IPS-20b (cell line): ENCODE data around the gene POLR3GL.

Experiments
- H3K27ac ChIP-seq: one replicate; pipeline ENCODE4 v1.5.1; 2013; ENCODE audit warnings: low read length
- H3K27me3 ChIP-seq: 2 replicates; pipeline ENCODE4 v1.6.1; 2013; ENCODE audit warnings: mild to moderate bottlenecking, low read length, inconsistent platforms; ENCODE audit not compliant: insufficient read depth
- H3K36me3 ChIP-seq: 2 replicates; pipeline ENCODE4 v1.6.1; 2013; ENCODE audit warnings: low read depth, mild to moderate bottlenecking, inconsistent platforms, low read length, moderate library complexity; ENCODE audit not compliant: insufficient read depth
- H3K4me1 ChIP-seq: 2 replicates; pipeline ENCODE4 v1.6.1; 2013; ENCODE audit warnings: mild to moderate bottlenecking, control low read depth, inconsistent platforms, low read length, moderate library complexity; ENCODE audit not compliant: insufficient read depth
- H3K4me3 ChIP-seq: 2 replicates; pipeline ENCODE4 v1.5.1; 2013; ENCODE audit warnings: mild to moderate bottlenecking, low read length, inconsistent platforms
- H3K9ac ChIP-seq: 2 replicates; pipeline ENCODE4 v1.6.1; 2013; ENCODE audit warnings: low read depth, mild to moderate bottlenecking, inconsistent platforms, low read length, moderate library complexity
- H3K9me3 ChIP-seq: 2 replicates; pipeline ENCODE4 v1.6.1; 2013; ENCODE audit warnings: mild to moderate bottlenecking, low read depth, low read length, inconsistent platforms; ENCODE audit not compliant: insufficient read depth

POLR3GL gene

GRCh38 chr1:145996433-145997015 lies 32.0 kb downstream of the POLR3GL start, which contains the start of gene TXNIP:
Gene TXNIP (minus strand): TSS chr1:145996579. CDS start chr1:145996266, 313 bp downstream.
- no peaks in the 10 kb centered on the region for H3K9me3 ChIP-seq
- peaks cover 29% of the 10 kb centered on the region for H3K36me3 ChIP-seq
- peaks cover 11% of the 10 kb centered on the region for H3K27me3 ChIP-seq
- peak within 1 kb of the TSS; percentile 95 for H3K9ac ChIP-seq
- H3K4me3 ChIP-seq, result peak within 1 kb of the TSS; percentile 98
- peaks cover 8% of the 10 kb centered on the region; the same call in 1 of the 2 replicates for H3K4me1 ChIP-seq
- no peak within 1 kb of the TSS for H3K27ac ChIP-seq

- peaks cover 29% of the 10 kb centered on the region for H3K36me3 ChIP-seq
- H3K27ac ChIP-seq, result no peak overlapping the region
- peak overlapping the region; percentile 98 for H3K4me3 ChIP-seq
- peaks cover 8% of the 10 kb centered on the region; the same call in 1 of the 2 replicates for H3K4me1 ChIP-seq
- H3K9me3 ChIP-seq, result no peaks in the 10 kb centered on the region
- peak overlapping the region; percentile 95; the same call in 1 of the 2 replicates for H3K9ac ChIP-seq
- peaks cover 11% of the 10 kb centered on the region for H3K27me3 ChIP-seq
These were observed 32.7 kb downstream of the POLR3GL start for GRCh38 chr1:145997016-145997717.

- Histone ChIP-seq H3K9ac (no peak overlapping the region; the same call in 1 of the 2 replicates), H3K4me1 (peaks cover 8% of the 10 kb centered on the region; the same call in 1 of the 2 replicates), H3K4me3 (peak overlapping the region; percentile 98), H3K36me3 (peaks cover 25% of the 10 kb centered on the region), H3K27me3 (peaks cover 11% of the 10 kb centered on the region), H3K27ac (no peak overlapping the region), H3K9me3 (no peaks in the 10 kb centered on the region)
These were observed 33.2 kb downstream of the POLR3GL start for GRCh38 chr1:145997718-145998023.

GRCh38 chr1:145999321-146000024 lies 35.0 kb downstream of the POLR3GL start:
- Histone ChIP-seq H3K27ac (no peak overlapping the region), H3K9ac (no peak overlapping the region), H3K27me3 (peaks cover 11% of the 10 kb centered on the region), H3K36me3 (peaks cover 7% of the 10 kb centered on the region), H3K4me3 (no peak overlapping the region), H3K4me1 (peaks cover 8% of the 10 kb centered on the region; the same call in 1 of the 2 replicates), H3K9me3 (no peaks in the 10 kb centered on the region)

- no peak overlapping the region for H3K9ac ChIP-seq
- no peaks in the 10 kb centered on the region for H3K36me3 ChIP-seq
- H3K4me1 ChIP-seq, result peaks cover 5% of the 10 kb centered on the region; the same call in 1 of the 2 replicates
- H3K9me3 ChIP-seq, result no peaks in the 10 kb centered on the region
- H3K4me3 ChIP-seq, result no peak overlapping the region
- no peak overlapping the region for H3K27ac ChIP-seq
- H3K27me3 ChIP-seq, result no peaks in the 10 kb centered on the region
These were observed 37.2 kb downstream of the POLR3GL start for GRCh38 chr1:146001709-146002108.

GRCh38 chr1:146007489-146008133 lies 43.1 kb downstream of the POLR3GL start:
- no peak overlapping the region for H3K4me3 ChIP-seq
- no peaks in the 10 kb centered on the region for H3K36me3 ChIP-seq
- H3K27me3 ChIP-seq, result no peaks in the 10 kb centered on the region
- no peak overlapping the region for H3K9ac ChIP-seq
- H3K4me1 ChIP-seq, result no peaks in the 10 kb centered on the region
- no peaks in the 10 kb centered on the region for H3K9me3 ChIP-seq
- H3K27ac ChIP-seq, result no peak overlapping the region

- H3K27ac ChIP-seq, result no peak overlapping the region
- no peaks in the 10 kb centered on the region for H3K4me1 ChIP-seq
- H3K9me3 ChIP-seq, result no peaks in the 10 kb centered on the region
These were observed 45.7 kb downstream of the POLR3GL start for GRCh38 chr1:146010126-146010738.

GRCh38 chr1:146012703-146013558 lies 48.4 kb downstream of the POLR3GL start:
- no peaks in the 10 kb centered on the region for H3K9me3 ChIP-seq
- no peak overlapping the region for H3K27ac ChIP-seq
- H3K9ac ChIP-seq, result no peak overlapping the region
- H3K4me3 ChIP-seq, result no peak overlapping the region
- no peaks in the 10 kb centered on the region for H3K4me1 ChIP-seq
- H3K27me3 ChIP-seq, result peaks cover 14% of the 10 kb centered on the region
- no peaks in the 10 kb centered on the region for H3K36me3 ChIP-seq

More at GRCh38 chr1:146010126-146010738, 45.7 kb downstream of the POLR3GL start:
- Histone ChIP-seq H3K4me3 (no peak overlapping the region), H3K36me3 (no peaks in the 10 kb centered on the region), H3K9ac (no peak overlapping the region), H3K27me3 (no peaks in the 10 kb centered on the region)

GRCh38 chr1:146013559-146013922 lies 49.1 kb downstream of the POLR3GL start:
- H3K4me3 ChIP-seq, result no peak overlapping the region
- H3K9ac ChIP-seq, result no peak overlapping the region
- no peak overlapping the region for H3K27ac ChIP-seq
- no peaks in the 10 kb centered on the region for H3K9me3 ChIP-seq
- H3K4me1 ChIP-seq, result no peaks in the 10 kb centered on the region
- H3K36me3 ChIP-seq, result no peaks in the 10 kb centered on the region
- H3K27me3 ChIP-seq, result peaks cover 20% of the 10 kb centered on the region

GRCh38 chr1:146016891-146017290 lies 52.4 kb downstream of the POLR3GL start:
- no peak overlapping the region for H3K27ac ChIP-seq
- H3K4me3 ChIP-seq, result no peak overlapping the region
- H3K36me3 ChIP-seq, result no peaks in the 10 kb centered on the region
- H3K4me1 ChIP-seq, result peaks cover 7% of the 10 kb centered on the region; the same call in 1 of the 2 replicates
- peaks cover 51% of the 10 kb centered on the region for H3K27me3 ChIP-seq
- H3K9ac ChIP-seq, result no peak overlapping the region
- H3K9me3 ChIP-seq, result no peaks in the 10 kb centered on the region
